Stimulated activated naive CD8-positive, alpha-beta T cell treated with anti-CD3 and anti-CD28 coated beads, Interleukin-15, Interleukin-2, amounts not matched to agents 100 ng/mL and 50 ng/mL, for 24 hours (primary cell): ENCODE results near the gene STK33.
"Not testable (repeated sequence)": the region's sequence is repeated elsewhere in the genome, so short reads cannot be mapped to it uniquely, and the experiment has no call there.

Experiments used
- H3K27ac Mint-ChIP-seq: one replicate; pipeline ENCODE4 v1.8.0; 2021; ENCODE audit warnings: mild to moderate bottlenecking, mixed read lengths
- H3K27me3 Mint-ChIP-seq: one replicate; pipeline ENCODE4 v1.8.0; 2021; ENCODE audit warnings: mixed read lengths
- H3K36me3 Mint-ChIP-seq: one replicate; pipeline ENCODE4 v1.8.0; 2021; ENCODE audit warnings: low read depth, mixed read lengths
- H3K4me1 Mint-ChIP-seq: one replicate; pipeline ENCODE4 v1.8.0; 2021; ENCODE audit warnings: low read depth, mixed read lengths
- H3K4me3 Mint-ChIP-seq: one replicate; pipeline ENCODE4 v1.8.0; 2021; ENCODE audit warnings: mild to moderate bottlenecking, mixed read lengths
- H3K9me3 Mint-ChIP-seq: one replicate; pipeline ENCODE4 v1.8.0; 2021; ENCODE audit warnings: mixed read lengths

Gene STK33

DNA sequence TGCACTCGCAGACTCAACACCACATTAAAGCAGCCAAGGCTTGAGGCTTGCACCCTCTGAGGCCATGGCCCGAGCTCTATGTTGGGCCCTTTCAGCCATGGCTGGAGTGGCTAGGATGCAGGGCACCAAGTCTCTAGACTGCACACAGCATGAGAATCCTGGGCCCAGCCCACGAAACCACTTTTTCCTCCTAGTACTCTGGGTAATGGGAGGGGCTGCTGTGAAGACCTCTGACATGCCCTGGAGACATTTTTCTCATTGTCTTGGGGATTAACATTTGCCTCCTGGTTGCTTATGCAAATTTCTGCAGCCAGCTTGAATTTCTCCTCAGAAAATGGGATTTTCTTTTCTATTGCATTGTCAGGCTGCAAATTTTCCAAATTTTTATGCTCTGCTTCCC is 127.1 kb downstream of the STK33 start:
- H3K27ac Mint-ChIP-seq, H3K4me3 Mint-ChIP-seq, H3K27me3 Mint-ChIP-seq, H3K4me1 Mint-ChIP-seq: not testable (repeated sequence)
- Mint-ChIP-seq H3K36me3 (peaks cover 20% of the 10 kb centered on the region), H3K9me3 (peaks cover 19% of the 10 kb centered on the region)

DNA sequence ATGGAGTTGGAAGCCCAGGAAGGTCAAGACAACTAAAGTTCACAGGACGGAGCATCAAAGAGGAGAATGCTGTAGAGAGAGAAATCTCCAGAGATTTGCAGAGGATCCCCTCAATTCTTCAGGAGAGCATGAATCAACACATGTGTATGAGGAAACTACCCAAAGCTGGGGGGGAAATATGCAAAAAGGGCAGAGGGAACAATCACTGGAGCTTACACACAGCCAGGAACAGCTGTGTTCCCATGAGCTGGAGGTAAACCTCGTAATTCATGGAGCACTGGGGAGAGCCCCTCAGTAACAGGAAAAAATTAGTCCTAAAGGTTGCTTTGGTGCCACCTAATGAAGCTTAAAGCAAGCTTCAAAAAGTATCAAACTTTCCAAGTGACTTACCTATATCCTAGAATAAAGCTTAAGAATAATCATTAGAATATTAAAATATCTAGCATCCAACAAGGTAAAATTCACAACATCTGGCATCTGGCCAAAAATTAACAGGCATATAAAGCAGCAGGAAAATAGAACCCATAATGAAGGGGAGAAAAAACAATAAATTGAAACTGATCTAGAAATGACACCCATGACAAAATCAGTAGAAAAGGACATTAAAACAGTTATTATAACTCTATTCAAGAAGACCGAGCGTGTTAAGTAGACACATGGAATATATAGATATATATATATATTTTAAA is 134.2 kb downstream of the STK33 start:
- H3K4me1 Mint-ChIP-seq, result no peaks in the 10 kb centered on the region
- no peaks in the 10 kb centered on the region for H3K9me3 Mint-ChIP-seq
- no peak overlapping the region for H3K4me3 Mint-ChIP-seq
- no peak overlapping the region for H3K27ac Mint-ChIP-seq
- no peaks in the 10 kb centered on the region for H3K27me3 Mint-ChIP-seq
- no peaks in the 10 kb centered on the region for H3K36me3 Mint-ChIP-seq

DNA sequence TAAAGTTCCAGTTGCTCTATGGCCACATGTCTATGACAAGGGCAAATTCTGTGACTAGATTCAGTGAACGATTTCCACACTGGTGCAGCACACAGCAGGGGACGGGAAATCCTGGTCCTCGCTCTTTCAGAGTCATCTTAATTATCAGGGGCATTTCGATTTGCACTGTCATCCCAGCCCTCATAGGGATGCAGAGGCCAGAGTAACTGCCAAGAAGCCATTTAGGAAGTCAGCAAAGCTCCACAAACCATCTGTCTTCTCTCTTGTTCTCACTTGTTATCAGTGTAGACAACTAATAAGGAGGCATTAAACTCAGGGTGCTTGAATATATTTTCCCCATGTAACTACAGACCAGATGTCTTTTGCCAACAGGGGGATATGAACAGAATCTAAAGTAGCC is 151.7 kb downstream of the STK33 start:
- H3K27me3 Mint-ChIP-seq, result no peaks in the 10 kb centered on the region
- H3K9me3 Mint-ChIP-seq, result no peaks in the 10 kb centered on the region
- H3K36me3 Mint-ChIP-seq, result no peaks in the 10 kb centered on the region
- no peaks in the 10 kb centered on the region for H3K4me1 Mint-ChIP-seq
- H3K4me3 Mint-ChIP-seq, result no peak overlapping the region
- H3K27ac Mint-ChIP-seq, result no peak overlapping the region

DNA sequence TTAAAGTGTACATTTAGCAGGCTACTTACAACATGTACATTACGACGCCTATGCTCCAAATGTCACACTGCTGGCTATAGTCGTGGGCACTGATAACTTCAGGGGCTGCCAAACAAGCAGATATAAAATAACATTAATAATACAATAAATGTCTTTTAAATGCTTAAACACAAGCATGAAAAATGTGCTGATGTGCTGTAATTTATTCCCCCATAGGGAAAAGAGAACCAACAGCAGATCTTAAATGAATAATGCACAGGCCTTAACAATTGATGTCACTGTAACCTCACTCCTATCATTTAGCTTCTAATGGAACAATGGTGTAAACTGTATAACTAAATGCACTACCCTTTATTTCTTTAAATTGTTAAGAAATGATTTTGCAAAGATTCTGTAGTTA is 153.4 kb downstream of the STK33 start:
- H3K4me1 Mint-ChIP-seq, result no peaks in the 10 kb centered on the region
- no peaks in the 10 kb centered on the region for H3K27me3 Mint-ChIP-seq
- no peak overlapping the region for H3K4me3 Mint-ChIP-seq
- H3K36me3 Mint-ChIP-seq, result no peaks in the 10 kb centered on the region
- no peak overlapping the region for H3K27ac Mint-ChIP-seq
- no peaks in the 10 kb centered on the region for H3K9me3 Mint-ChIP-seq

DNA sequence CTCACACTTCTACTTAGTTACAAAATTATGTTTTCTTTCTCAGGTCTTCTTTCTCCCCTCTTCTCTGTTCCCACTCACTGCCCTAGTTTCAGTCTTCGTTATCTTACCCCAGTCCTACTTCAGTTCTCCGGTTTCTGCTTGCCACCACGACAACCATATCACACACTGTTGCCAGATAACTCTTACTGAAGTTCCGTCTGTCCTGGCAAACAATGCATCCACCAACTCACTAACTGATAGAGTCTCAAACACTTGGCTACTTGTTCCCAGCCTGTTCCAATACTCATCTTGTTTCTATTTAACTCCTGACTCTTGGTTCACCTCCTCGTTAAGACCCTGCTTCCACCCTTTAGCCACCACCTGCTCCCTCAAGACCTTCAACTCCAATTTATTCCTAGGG is 164.5 kb downstream of the STK33 start:
- Mint-ChIP-seq H3K4me1 (no peaks in the 10 kb centered on the region), H3K4me3 (no peak overlapping the region), H3K27ac (no peak overlapping the region), H3K9me3 (peaks cover 3% of the 10 kb centered on the region), H3K36me3 (no peaks in the 10 kb centered on the region), H3K27me3 (peaks cover 4% of the 10 kb centered on the region)

DNA sequence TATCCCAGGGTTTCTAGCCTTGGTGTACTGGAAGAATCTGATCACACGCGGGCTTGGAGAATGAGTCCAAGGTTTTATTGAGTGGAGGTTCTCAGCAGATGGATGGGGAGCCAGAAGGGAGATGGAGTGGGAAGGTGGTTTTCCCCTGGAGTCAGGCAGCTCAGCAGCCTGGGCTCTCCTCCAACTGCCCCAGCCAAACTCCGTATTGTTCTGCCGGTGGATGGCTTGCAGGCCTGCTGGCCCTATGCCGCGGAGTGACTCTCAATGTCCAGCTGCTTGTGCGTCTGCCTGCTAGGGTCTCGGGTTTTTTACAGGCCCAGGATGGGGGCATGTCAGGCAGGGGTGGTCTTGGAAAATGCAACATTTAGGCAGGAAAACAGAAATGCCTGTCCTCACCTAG is 168.0 kb downstream of the STK33 start:
- no peaks in the 10 kb centered on the region for H3K4me1 Mint-ChIP-seq
- no peak overlapping the region for H3K4me3 Mint-ChIP-seq
- H3K27me3 Mint-ChIP-seq, result peaks cover 4% of the 10 kb centered on the region
- no peaks in the 10 kb centered on the region for H3K36me3 Mint-ChIP-seq
- H3K27ac Mint-ChIP-seq, result no peak overlapping the region
- H3K9me3 Mint-ChIP-seq, result peaks cover 3% of the 10 kb centered on the region

DNA sequence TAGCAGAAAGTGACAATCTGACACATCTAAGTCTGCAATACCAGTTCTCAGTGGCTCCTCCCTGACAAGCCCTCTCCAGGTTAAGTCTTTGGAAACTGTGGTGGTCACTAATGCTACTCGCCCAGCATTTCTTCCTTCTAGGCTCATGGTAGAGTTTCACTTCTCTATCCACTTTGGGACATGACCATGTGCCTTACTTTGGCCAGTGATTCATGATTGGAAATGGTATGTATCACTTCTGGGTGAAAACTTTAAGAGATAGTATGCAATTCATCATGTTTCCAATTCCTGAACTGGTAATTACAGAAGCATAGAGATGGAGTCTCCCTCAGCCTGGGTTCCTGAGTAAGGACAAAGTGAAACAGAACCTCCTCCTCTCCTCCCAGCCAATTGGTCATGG is 178.8 kb downstream of the STK33 start:
- H3K4me3 Mint-ChIP-seq, result no peak overlapping the region
- H3K27me3 Mint-ChIP-seq, result no peaks in the 10 kb centered on the region
- no peaks in the 10 kb centered on the region for H3K9me3 Mint-ChIP-seq
- H3K36me3 Mint-ChIP-seq, result no peaks in the 10 kb centered on the region
- H3K4me1 Mint-ChIP-seq, result no peaks in the 10 kb centered on the region
- no peak overlapping the region for H3K27ac Mint-ChIP-seq

DNA sequence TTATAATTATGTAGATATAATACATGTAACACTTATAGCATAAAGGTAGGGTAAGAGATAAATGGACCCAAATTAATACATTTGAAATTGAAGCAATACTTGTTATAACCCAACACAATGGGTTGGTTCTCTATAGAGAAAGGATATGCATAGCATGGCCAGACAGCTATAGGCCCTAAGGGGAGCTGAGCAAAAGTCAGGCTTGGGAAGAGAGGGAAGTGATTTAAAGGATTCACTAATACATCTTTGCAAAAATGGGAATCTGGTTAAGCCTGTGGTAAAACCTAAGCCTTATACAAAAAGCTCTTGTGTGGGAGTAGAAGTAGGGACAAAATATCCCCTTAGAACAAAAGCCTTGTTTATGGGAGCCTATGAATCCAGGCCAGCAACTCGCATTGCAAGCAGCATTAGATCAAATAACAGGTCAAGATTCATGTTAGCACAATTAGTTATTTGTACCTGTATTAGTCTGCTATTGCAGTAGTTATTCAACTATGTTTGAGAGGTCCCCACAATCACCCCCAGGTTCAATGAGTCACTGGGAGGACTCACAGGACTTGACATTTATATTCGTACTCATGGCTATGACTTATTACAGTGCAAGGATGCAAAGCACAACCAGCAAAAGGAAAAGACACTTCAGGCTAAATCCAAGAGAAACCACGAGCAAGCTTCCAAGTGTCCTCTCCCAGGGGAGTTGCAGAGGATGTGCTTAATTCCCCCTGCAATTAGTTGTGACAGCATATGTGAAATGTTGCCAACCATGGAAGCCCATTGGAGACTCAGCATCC is 185.7 kb downstream of the STK33 start:
- Mint-ChIP-seq H3K27me3 (no peaks in the 10 kb centered on the region), H3K27ac (no peak overlapping the region), H3K9me3 (no peaks in the 10 kb centered on the region), H3K4me3 (no peak overlapping the region), H3K36me3 (no peaks in the 10 kb centered on the region), H3K4me1 (no peaks in the 10 kb centered on the region)

DNA sequence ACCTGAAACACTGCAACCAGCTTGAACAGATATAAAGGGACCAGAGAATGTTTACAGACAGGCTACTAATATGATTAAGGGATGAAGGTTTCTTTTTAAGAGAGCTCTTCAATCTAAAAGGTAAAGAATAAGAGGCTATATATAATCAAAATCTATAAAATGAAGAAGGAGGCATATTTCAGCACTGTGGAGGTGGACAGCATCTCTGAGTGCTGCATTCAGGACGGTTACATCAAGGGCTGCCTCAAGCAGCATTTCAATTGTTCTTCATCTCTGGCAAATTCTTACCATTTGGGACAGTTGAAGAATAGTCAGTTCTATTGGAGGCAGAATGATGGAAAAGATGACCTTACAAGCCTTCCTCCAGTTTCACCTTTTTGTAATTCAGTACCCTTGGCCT is 190.7 kb downstream of the STK33 start:
- Mint-ChIP-seq H3K36me3 (no peaks in the 10 kb centered on the region), H3K4me1 (no peaks in the 10 kb centered on the region), H3K27ac (no peak overlapping the region), H3K4me3 (no peak overlapping the region), H3K27me3 (no peaks in the 10 kb centered on the region), H3K9me3 (peaks cover 4% of the 10 kb centered on the region)

DNA sequence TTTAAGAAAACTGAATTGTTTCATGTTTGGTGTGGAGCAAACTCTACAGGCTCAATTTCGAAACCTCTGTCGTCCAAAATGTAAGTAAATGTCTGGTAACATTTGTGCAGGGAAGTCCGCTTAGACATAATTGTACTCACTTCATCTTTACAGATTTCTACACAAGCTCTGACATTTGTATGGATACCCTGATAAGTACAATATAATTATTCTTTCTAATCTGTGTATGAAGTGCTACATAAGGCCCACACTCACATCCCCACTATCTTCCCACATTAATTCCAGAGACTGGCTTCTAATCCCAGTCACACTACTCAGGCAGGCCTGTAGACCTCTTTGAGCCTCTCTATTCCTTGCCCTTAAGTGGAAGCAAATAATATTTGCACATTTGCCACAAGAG is 201.1 kb downstream of the STK33 start:
- no peaks in the 10 kb centered on the region for H3K27me3 Mint-ChIP-seq
- no peak overlapping the region for H3K27ac Mint-ChIP-seq
- H3K4me3 Mint-ChIP-seq, result no peak overlapping the region
- no peaks in the 10 kb centered on the region for H3K4me1 Mint-ChIP-seq
- peaks cover 6% of the 10 kb centered on the region for H3K9me3 Mint-ChIP-seq
- no peaks in the 10 kb centered on the region for H3K36me3 Mint-ChIP-seq

DNA sequence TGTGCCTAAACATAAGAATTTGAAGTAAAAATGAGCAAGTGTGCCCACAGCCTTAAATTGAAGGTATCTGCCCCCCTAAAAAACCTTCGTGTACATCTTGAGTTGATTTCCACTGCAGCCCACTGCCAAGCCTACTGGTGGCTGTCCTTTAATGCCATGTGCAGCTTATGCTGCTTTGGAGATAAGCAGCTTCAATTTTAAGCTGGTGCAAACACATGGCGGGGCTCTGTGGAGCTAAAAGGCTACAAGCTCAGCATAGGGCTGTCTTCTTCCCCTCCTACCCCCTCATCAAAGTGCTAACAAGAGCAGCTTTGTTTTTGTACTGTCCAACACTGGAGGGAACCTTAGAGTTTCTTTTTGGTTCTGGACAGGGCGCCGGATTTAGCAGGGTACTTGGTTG is 201.9 kb downstream of the STK33 start:
- Mint-ChIP-seq H3K36me3 (no peaks in the 10 kb centered on the region), H3K9me3 (peaks cover 6% of the 10 kb centered on the region), H3K4me1 (no peaks in the 10 kb centered on the region), H3K27me3 (no peaks in the 10 kb centered on the region), H3K4me3 (no peak overlapping the region), H3K27ac (no peak overlapping the region)

DNA sequence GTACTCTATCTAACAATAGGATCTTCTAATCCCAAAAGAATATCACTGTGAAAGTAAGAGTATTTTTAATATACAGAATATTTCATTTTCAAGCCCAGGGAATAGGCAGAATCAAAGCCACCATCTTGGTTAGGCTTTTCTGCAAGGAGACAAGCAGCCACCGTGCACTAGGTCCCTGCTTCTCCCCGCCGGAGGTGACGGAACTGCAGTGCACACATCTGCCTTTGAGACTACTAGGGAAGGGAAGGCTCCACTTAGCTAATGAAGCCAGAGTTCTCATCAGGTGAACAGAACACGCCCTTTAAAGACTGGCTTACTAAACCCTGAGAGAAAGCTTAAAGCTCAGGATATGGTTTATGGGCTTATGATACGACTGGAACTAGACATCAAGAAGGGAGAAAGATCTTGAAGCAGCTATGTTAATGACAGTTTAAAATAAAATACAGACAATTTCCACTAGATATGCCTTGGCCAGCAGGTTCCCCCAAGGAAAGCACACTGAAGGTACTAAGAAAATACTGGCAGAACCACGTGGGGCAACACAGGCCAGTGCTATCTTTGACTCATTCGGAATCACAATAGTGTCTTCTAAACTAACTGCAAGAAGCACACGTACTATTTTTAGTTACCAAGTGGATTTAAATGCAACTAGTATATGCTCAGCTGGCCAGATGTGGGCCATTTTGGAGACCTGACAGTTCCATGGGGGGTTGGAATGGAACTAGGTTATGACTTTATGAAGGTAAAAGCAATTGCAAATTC is 203.0 kb downstream of the STK33 start:
- H3K4me3 Mint-ChIP-seq, result no peak overlapping the region
- no peaks in the 10 kb centered on the region for H3K4me1 Mint-ChIP-seq
- no peaks in the 10 kb centered on the region for H3K36me3 Mint-ChIP-seq
- peaks cover 6% of the 10 kb centered on the region for H3K9me3 Mint-ChIP-seq
- H3K27ac Mint-ChIP-seq, result no peak overlapping the region
- H3K27me3 Mint-ChIP-seq, result no peaks in the 10 kb centered on the region

DNA sequence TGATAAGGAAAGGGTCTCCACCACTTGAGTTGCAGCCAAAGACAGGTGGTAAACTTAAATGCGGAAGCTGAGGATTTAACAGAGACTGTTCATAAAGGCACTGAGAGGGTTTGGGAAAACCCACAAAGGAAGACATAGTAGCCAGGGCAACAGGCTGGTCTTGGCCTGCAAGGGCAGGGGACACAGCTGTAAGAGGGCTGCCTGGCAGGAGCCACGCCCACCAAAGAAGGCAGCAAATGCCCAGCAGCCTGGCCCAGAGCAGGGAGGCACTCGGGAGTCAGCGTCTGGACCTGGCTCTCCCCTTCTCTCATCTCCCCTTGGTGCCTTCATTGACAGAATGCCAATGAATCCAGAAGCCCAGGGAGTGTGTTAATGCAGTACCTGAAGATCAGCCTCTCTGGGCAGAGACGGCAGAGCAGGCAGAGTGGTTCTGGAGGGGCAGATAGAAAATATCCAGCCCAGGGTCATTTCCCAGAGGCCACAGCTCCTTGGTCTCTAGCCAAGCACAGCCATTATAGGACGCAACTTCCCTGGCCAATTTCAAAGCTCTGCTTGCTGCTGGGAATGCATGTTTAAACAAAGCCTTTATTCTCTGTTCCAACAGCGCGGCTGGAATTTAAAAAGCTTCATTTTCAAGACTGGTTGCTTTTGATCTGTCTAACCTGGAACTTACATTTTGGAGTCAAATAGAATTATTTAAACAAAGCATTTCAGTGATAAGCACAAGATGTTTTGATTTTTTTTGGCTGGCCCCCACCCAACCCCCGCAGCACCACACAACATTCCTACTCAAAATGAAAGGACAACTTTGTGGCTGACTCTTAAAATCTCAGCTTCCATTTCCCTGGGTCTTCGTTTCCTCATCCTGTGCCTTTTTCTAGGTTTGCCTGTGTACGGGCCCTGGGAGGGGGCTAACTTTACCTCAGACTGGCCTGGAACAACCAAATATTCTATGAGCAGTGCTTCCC is 204.7 kb downstream of the STK33 start:
- Mint-ChIP-seq H3K27me3 (no peaks in the 10 kb centered on the region), H3K36me3 (no peaks in the 10 kb centered on the region), H3K4me3 (no peak overlapping the region), H3K27ac (no peak overlapping the region), H3K9me3 (no peaks in the 10 kb centered on the region), H3K4me1 (no peaks in the 10 kb centered on the region)

DNA sequence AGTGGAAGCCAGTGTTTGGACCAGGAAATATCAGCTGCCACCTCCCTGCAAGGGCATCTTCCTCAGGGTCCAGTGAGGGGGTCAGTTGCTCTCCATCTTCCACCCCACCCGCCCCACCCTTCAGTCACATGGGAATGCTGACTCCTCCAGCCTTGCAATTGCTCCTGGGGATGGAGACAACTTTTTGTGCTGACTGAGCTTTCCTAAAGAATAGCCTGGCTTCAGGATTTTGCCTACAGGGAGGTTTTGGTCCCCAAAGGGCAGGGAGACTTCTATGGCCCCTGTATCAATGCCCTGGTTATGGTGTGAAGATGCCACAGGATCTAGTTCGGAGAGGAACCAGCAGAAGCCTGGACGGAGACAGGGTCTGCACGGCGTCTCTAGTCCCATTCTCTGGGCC is 206.3 kb downstream of the STK33 start:
- no peaks in the 10 kb centered on the region for H3K27me3 Mint-ChIP-seq
- no peaks in the 10 kb centered on the region for H3K36me3 Mint-ChIP-seq
- H3K9me3 Mint-ChIP-seq, result no peaks in the 10 kb centered on the region

More for the DNA sequence above, 206.3 kb downstream of the STK33 start:
- no peak overlapping the region for H3K4me3 Mint-ChIP-seq
- H3K27ac Mint-ChIP-seq, result no peak overlapping the region
- no peaks in the 10 kb centered on the region for H3K4me1 Mint-ChIP-seq
